ENCODE results near the gene SLC38A10.

GRCh38 chr17:81277421-81277820 is 17.7 kb downstream of the SLC38A10 start:
- TF ChIP-seq CTCF (IDR thresholded peaks at IDR 0.05) (no peak), POLR2A (IDR thresholded peaks at IDR 0.05) (no peak)
